ENCODE data around the gene SNX13.
"Not testable (repeated sequence)": the region's sequence is repeated elsewhere in the genome, so short reads cannot be mapped to it uniquely, and the experiment has no call there.

The SNX13 gene

GRCh38 chr7:17816903-17817302, 123.4 kb downstream of the SNX13 start:
- Mint-ChIP-seq H3K4me1 (peaks cover 3% of the 10 kb centered on the region), H3K9me3 (no peaks in the 10 kb centered on the region), H3K27me3 (no peaks in the 10 kb centered on the region), H3K36me3 (ENCODE audit: insufficient read depth) (peaks cover 19% of the 10 kb centered on the region), H3K4me3 (no peak overlapping the region), H3K27ac (ENCODE audit: low read depth) (no peak overlapping the region)
- DNase-seq (ENCODE audit: low spot score in 2 of 2) (no peak), ATAC-seq (replicated peaks; ENCODE audit: extremely low read depth, poor library complexity, severe bottlenecking) (no peak)

- no peak for DNase-seq (ENCODE audit: low spot score in 2 of 2)
- Mint-ChIP-seq H3K27me3 (no peaks in the 10 kb centered on the region), H3K27ac (ENCODE audit: low read depth) (no peak overlapping the region), H3K4me3 (no peak overlapping the region), H3K9me3 (no peaks in the 10 kb centered on the region), H3K4me1 (peaks cover 15% of the 10 kb centered on the region), H3K36me3 (ENCODE audit: insufficient read depth) (peaks cover 20% of the 10 kb centered on the region)
- no peak for ATAC-seq (replicated peaks; ENCODE audit: extremely low read depth, poor library complexity, severe bottlenecking)
These were observed 125.0 kb downstream of the SNX13 start for GRCh38 chr7:17815318-17815717.

- H3K27me3 Mint-ChIP-seq: no peaks in the 10 kb centered on the region
- H3K27ac Mint-ChIP-seq (ENCODE audit: low read depth): no peak overlapping the region
- H3K9me3 Mint-ChIP-seq: no peaks in the 10 kb centered on the region
- no peak overlapping the region for H3K4me3 Mint-ChIP-seq
- peaks cover 20% of the 10 kb centered on the region for H3K36me3 Mint-ChIP-seq (ENCODE audit: insufficient read depth)
- H3K4me1 Mint-ChIP-seq: peaks cover 28% of the 10 kb centered on the region
- DNase-seq (ENCODE audit: low spot score in 2 of 2): no peak
- no peak for ATAC-seq (replicated peaks; ENCODE audit: extremely low read depth, poor library complexity, severe bottlenecking)
These were observed 126.2 kb downstream of the SNX13 start for GRCh38 chr7:17814058-17814457.

GRCh38 chr7:17809215-17809614, 131.1 kb downstream of the SNX13 start:
- H3K27me3 Mint-ChIP-seq; ATAC-seq (replicated peaks; ENCODE audit: extremely low read depth, poor library complexity, severe bottlenecking); H3K4me3 Mint-ChIP-seq; H3K27ac Mint-ChIP-seq (ENCODE audit: low read depth); DNase-seq (ENCODE audit: low spot score in 2 of 2); H3K9me3 Mint-ChIP-seq; H3K36me3 Mint-ChIP-seq (ENCODE audit: insufficient read depth): not testable (repeated sequence)
- peaks cover 45% of the 10 kb centered on the region for H3K4me1 Mint-ChIP-seq

GRCh38 chr7:17807242-17807641, 133.1 kb downstream of the SNX13 start:
- Mint-ChIP-seq H3K36me3 (ENCODE audit: insufficient read depth) (peaks cover 13% of the 10 kb centered on the region), H3K4me1 (peaks cover 45% of the 10 kb centered on the region), H3K27me3 (no peaks in the 10 kb centered on the region), H3K27ac (ENCODE audit: low read depth) (no peak overlapping the region), H3K4me3 (no peak overlapping the region), H3K9me3 (no peaks in the 10 kb centered on the region)
- ATAC-seq (replicated peaks; ENCODE audit: extremely low read depth, poor library complexity, severe bottlenecking) (no peak), DNase-seq (ENCODE audit: low spot score in 2 of 2) (no peak)

- Mint-ChIP-seq H3K27ac (ENCODE audit: low read depth) (no peak overlapping the region), H3K4me3 (no peak overlapping the region), H3K36me3 (ENCODE audit: insufficient read depth) (peaks cover 15% of the 10 kb centered on the region), H3K4me1 (peaks cover 40% of the 10 kb centered on the region), H3K27me3 (no peaks in the 10 kb centered on the region), H3K9me3 (no peaks in the 10 kb centered on the region)
- ATAC-seq (replicated peaks; ENCODE audit: extremely low read depth, poor library complexity, severe bottlenecking) (no peak), DNase-seq (ENCODE audit: low spot score in 2 of 2) (no peak)
These were observed 133.7 kb downstream of the SNX13 start for GRCh38 chr7:17806631-17807030.

- Mint-ChIP-seq H3K9me3 (no peaks in the 10 kb centered on the region), H3K36me3 (ENCODE audit: insufficient read depth) (peaks cover 32% of the 10 kb centered on the region), H3K27me3 (no peaks in the 10 kb centered on the region), H3K27ac (ENCODE audit: low read depth) (no peak overlapping the region), H3K4me1 (no peaks in the 10 kb centered on the region), H3K4me3 (no peak overlapping the region)
- DNase-seq (ENCODE audit: low spot score in 2 of 2): no peak
- ATAC-seq (replicated peaks; ENCODE audit: extremely low read depth, poor library complexity, severe bottlenecking): no peak
These were observed 138.2 kb downstream of the SNX13 start for GRCh38 chr7:17802056-17802455.

- Mint-ChIP-seq H3K36me3 (ENCODE audit: insufficient read depth) (peaks cover 18% of the 10 kb centered on the region), H3K27ac (ENCODE audit: low read depth) (no peak overlapping the region), H3K9me3 (no peaks in the 10 kb centered on the region), H3K4me1 (no peaks in the 10 kb centered on the region), H3K27me3 (no peaks in the 10 kb centered on the region), H3K4me3 (no peak overlapping the region)
- ATAC-seq (replicated peaks; ENCODE audit: extremely low read depth, poor library complexity, severe bottlenecking) (no peak), DNase-seq (ENCODE audit: low spot score in 2 of 2) (no peak)
These were observed 148.0 kb downstream of the SNX13 start for GRCh38 chr7:17792075-17792936.

- Mint-ChIP-seq H3K27ac (ENCODE audit: low read depth) (no peak overlapping the region), H3K9me3 (no peaks in the 10 kb centered on the region), H3K4me3 (no peak overlapping the region), H3K27me3 (no peaks in the 10 kb centered on the region), H3K36me3 (ENCODE audit: insufficient read depth) (peaks cover 2% of the 10 kb centered on the region), H3K4me1 (no peaks in the 10 kb centered on the region)
- DNase-seq (ENCODE audit: low spot score in 2 of 2): no peak
- no peak for ATAC-seq (replicated peaks; ENCODE audit: extremely low read depth, poor library complexity, severe bottlenecking)
These were observed 153.0 kb downstream of the SNX13 start for GRCh38 chr7:17787257-17787656.

GRCh38 chr7:17786314-17786852, 153.9 kb downstream of the SNX13 start:
- H3K27ac Mint-ChIP-seq (ENCODE audit: low read depth): no peak overlapping the region
- H3K36me3 Mint-ChIP-seq (ENCODE audit: insufficient read depth): peaks cover 2% of the 10 kb centered on the region
- DNase-seq (ENCODE audit: low spot score in 2 of 2) (no peak), ATAC-seq (replicated peaks; ENCODE audit: extremely low read depth, poor library complexity, severe bottlenecking) (no peak)
- H3K9me3 Mint-ChIP-seq: no peaks in the 10 kb centered on the region
- no peaks in the 10 kb centered on the region for H3K27me3 Mint-ChIP-seq
- H3K4me3 Mint-ChIP-seq: no peak overlapping the region
- no peaks in the 10 kb centered on the region for H3K4me1 Mint-ChIP-seq

- DNase-seq (ENCODE audit: low spot score in 2 of 2): no peak
- ATAC-seq (replicated peaks; ENCODE audit: extremely low read depth, poor library complexity, severe bottlenecking): no peak
- H3K4me3 Mint-ChIP-seq: no peak overlapping the region
- no peak overlapping the region for H3K27ac Mint-ChIP-seq (ENCODE audit: low read depth)
- no peaks in the 10 kb centered on the region for H3K4me1 Mint-ChIP-seq
- no peaks in the 10 kb centered on the region for H3K27me3 Mint-ChIP-seq
- H3K9me3 Mint-ChIP-seq: no peaks in the 10 kb centered on the region
- peaks cover 5% of the 10 kb centered on the region for H3K36me3 Mint-ChIP-seq (ENCODE audit: insufficient read depth)
These were observed 158.1 kb downstream of the SNX13 start for GRCh38 chr7:17782216-17782549.

GRCh38 chr7:17781491-17782215, 158.6 kb downstream of the SNX13 start:
- Mint-ChIP-seq H3K4me3 (no peak overlapping the region), H3K36me3 (ENCODE audit: insufficient read depth) (peaks cover 5% of the 10 kb centered on the region), H3K4me1 (no peaks in the 10 kb centered on the region), H3K27me3 (no peaks in the 10 kb centered on the region), H3K9me3 (no peaks in the 10 kb centered on the region), H3K27ac (ENCODE audit: low read depth) (peak overlapping the region; percentile 41)
- DNase-seq (ENCODE audit: low spot score in 2 of 2) (no peak), ATAC-seq (replicated peaks; ENCODE audit: extremely low read depth, poor library complexity, severe bottlenecking) (no peak)

- no peak for DNase-seq (ENCODE audit: low spot score in 2 of 2)
- no peaks in the 10 kb centered on the region for H3K9me3 Mint-ChIP-seq
- no peak overlapping the region for H3K27ac Mint-ChIP-seq (ENCODE audit: low read depth)
- H3K4me3 Mint-ChIP-seq: no peak overlapping the region
- H3K4me1 Mint-ChIP-seq: no peaks in the 10 kb centered on the region
- no peaks in the 10 kb centered on the region for H3K27me3 Mint-ChIP-seq
- ATAC-seq (replicated peaks; ENCODE audit: extremely low read depth, poor library complexity, severe bottlenecking): no peak
- peaks cover 4% of the 10 kb centered on the region for H3K36me3 Mint-ChIP-seq (ENCODE audit: insufficient read depth)
These were observed 160.9 kb downstream of the SNX13 start for GRCh38 chr7:17779381-17779780.
